ENCODE results near the gene PKD1.

PKD1 gene

GRCh38 chr16:2085669-2086068 is 50.0 kb downstream of the PKD1 start:
- DNase-seq = no peak

- no peak for DNase-seq
Measured at GRCh38 chr16:2084895-2085625, 50.6 kb downstream of the PKD1 start.

- DNase-seq = no peak
Measured at GRCh38 chr16:2083876-2084780, 51.6 kb downstream of the PKD1 start.

- no peak for DNase-seq
Measured at GRCh38 chr16:2083409-2083808, 52.3 kb downstream of the PKD1 start.

- no peak for DNase-seq
Measured at GRCh38 chr16:2082983-2083364, 52.7 kb downstream of the PKD1 start.

- DNase-seq = no peak
Measured at GRCh38 chr16:2082171-2082982, 53.3 kb downstream of the PKD1 start.

- DNase-seq = no peak
Measured at GRCh38 chr16:2081201-2082084, 54.3 kb downstream of the PKD1 start.

GRCh38 chr16:2079991-2080390 is 55.7 kb downstream of the PKD1 start:
- DNase-seq = no peak

GRCh38 chr16:2079311-2079800 is 56.3 kb downstream of the PKD1 start:
- no peak for DNase-seq

- no peak for DNase-seq
Measured at GRCh38 chr16:2078691-2079090, 57.0 kb downstream of the PKD1 start.

GRCh38 chr16:2078096-2078495 is 57.6 kb downstream of the PKD1 start:
- no peak for DNase-seq

- DNase-seq = no peak
Measured at GRCh38 chr16:2077696-2078095, 58.0 kb downstream of the PKD1 start.

GRCh38 chr16:2077016-2077415 is 58.7 kb downstream of the PKD1 start:
- no peak for DNase-seq

GRCh38 chr16:2076072-2076865 is 59.4 kb downstream of the PKD1 start:
- no peak for DNase-seq

GRCh38 chr16:2075631-2076030 is 60.1 kb downstream of the PKD1 start:
- DNase-seq = no peak

- DNase-seq = no peak
Measured at GRCh38 chr16:2074071-2074470, 61.6 kb downstream of the PKD1 start.

- no peak for DNase-seq
Measured at GRCh38 chr16:2072926-2073325, 62.8 kb downstream of the PKD1 start.

- no peak for DNase-seq
Measured at GRCh38 chr16:2071454-2072202, 64.1 kb downstream of the PKD1 start.

- DNase-seq = no peak
Measured at GRCh38 chr16:2070576-2071453, 64.9 kb downstream of the PKD1 start.

All from hematopoietic multipotent progenitor cell treated with erythropoietin and hydrocortisone succinate and interleukin-3 and kit ligand, for 8 days (in vitro differentiated cells).